A549 (cell line): ENCODE data around the gene HOGA1. TPM values are rescaled to one million over a fixed set of nuclear protein-coding genes. Genes with fewer than 3 reads are reported as not detected.

Source experiments
- ATAC-seq, 2 experiments: fragments of 200-7000 bp in 1 of 2; fragments of >200 bp in 1 of 2; cut with Nextera tagmentation in 1 of 2; cut with Tn5 transposase in 1 of 2; 3 replicates each; pipeline versions ENCODE4 v1.8.0 to v1.9.1; 2018 to 2020; ENCODE audit warnings: mild to moderate bottlenecking in 1 of 2, moderate library complexity in 1 of 2
- CTCF ChIA-PET: fragments of 300-600 bp; sonication (Branson Sonifier 250); formaldehyde crosslinking; extraction: SDS; loops from one replicate; lab custom pipeline; 2021; ENCODE audit warnings: antibody characterized with exemption, inconsistent platforms; lab: Yijun Ruan, JAX
- POLR2A ChIA-PET: fragments of 350-600 bp; formaldehyde crosslinking; extraction: SDS; loops from one replicate; lab custom pipeline; 2021; ENCODE audit warnings: antibody characterized with exemption, inconsistent platforms; lab: Yijun Ruan, JAX
- DNase-seq, 2 experiments: peaks; one replicate each; pipeline versions ENCODE4 v3.0.0 to v3.0.0-alpha.2; 2011 to 2016; ENCODE audit warnings: low read depth in 1 of 2, low spot score in 1 of 2
- FAIRE-seq: peaks from 2 replicates; lab custom pipeline; 2011; peaks lifted over from hg19 to GRCh38; lab: Jason Lieb, UNC
- H3K27ac ChIP-seq, 2 experiments: fragments of >200 bp; sonication (Bioruptor Twin); formaldehyde crosslinking; 3 replicates each; pipeline ENCODE4 v1.5.1; 2016 to 2017
- H3K4me1 ChIP-seq: fragments of >200 bp; sonication (Bioruptor Twin); formaldehyde crosslinking; 3 replicates; pipeline ENCODE4 v1.6.1; 2016
- H3K4me2 ChIP-seq: fragments of >200 bp; sonication (Bioruptor Twin); formaldehyde crosslinking; 3 replicates; pipeline ENCODE4 v1.6.1; 2016
- H3K4me3 ChIP-seq: fragments of >200 bp; sonication (Bioruptor Twin); formaldehyde crosslinking; 3 replicates; pipeline ENCODE4 v1.5.1; 2016
- H3K9me3 ChIP-seq: fragments of >200 bp; sonication (Bioruptor Twin); formaldehyde crosslinking; 3 replicates; pipeline ENCODE4 v1.6.1; 2016
- ATOH8 ChIP-seq: fragments of 250-450 bp; sonication (Bioruptor Pico); IDR thresholded peaks from 2 replicates; pipeline ENCODE4 v1.5.0; 2020; ENCODE audit warnings: low read depth, mild to moderate bottlenecking, moderate library complexity
- BHLHE40 ChIP-seq: IDR thresholded peaks from 2 replicates; pipeline ENCODE4 v1.6.1; 2012; ENCODE audit warnings: low read depth, low read length, inconsistent platforms
- CBX2 ChIP-seq: fragments of 200-600 bp; sonication (generic); IDR thresholded peaks from 2 replicates; pipeline ENCODE4 v1.6.1; 2016; ENCODE audit warnings: low read depth, mild to moderate bottlenecking, borderline replicate concordance
- CHD2 ChIP-seq: fragments of 150-350 bp; IDR thresholded peaks from 2 replicates; pipeline ENCODE4 v1.6.1; 2014; ENCODE audit warnings: low read length; ENCODE audit not compliant: partially characterized antibody
- CHD4 ChIP-seq: fragments of 200-600 bp; sonication (generic); IDR thresholded peaks from 2 replicates; pipeline ENCODE4 v1.6.1; 2016; ENCODE audit warnings: antibody characterized with exemption, mild to moderate bottlenecking, borderline replicate concordance
- FOSB ChIP-seq: fragments of 250-450 bp; sonication (Bioruptor Pico); IDR thresholded peaks from 2 replicates; pipeline ENCODE4 v1.5.0; 2020; ENCODE audit warnings: mild to moderate bottlenecking, moderate library complexity
- FOXS1 ChIP-seq: fragments of 250-450 bp; sonication (Bioruptor Pico); IDR thresholded peaks from 2 replicates; pipeline ENCODE4 v1.5.0; 2020; ENCODE audit warnings: mild to moderate bottlenecking, moderate library complexity
- HDAC2 ChIP-seq: fragments of 200-600 bp; sonication (generic); IDR thresholded peaks from 2 replicates; pipeline ENCODE4 v1.6.1; 2016
- HOXB5 ChIP-seq: fragments of 250-450 bp; sonication (Bioruptor Pico); IDR thresholded peaks from 2 replicates; pipeline ENCODE4 v1.5.0; 2020; ENCODE audit warnings: mild to moderate bottlenecking, moderate library complexity
- MAX ChIP-seq: IDR thresholded peaks from 2 replicates; pipeline ENCODE4 v1.6.1; 2012
- MAZ ChIP-seq: fragments of 150-350 bp; IDR thresholded peaks from 2 replicates; pipeline ENCODE4 v1.6.1; 2014; ENCODE audit warnings: antibody characterized with exemption, low read depth, low read length, borderline replicate concordance
- NR3C1 ChIP-seq: fragments of >200 bp; sonication (Bioruptor Twin); formaldehyde crosslinking; IDR thresholded peaks from 3 replicates; pipeline ENCODE4 v1.6.1; 2017
- RAD21 ChIP-seq, 2 experiments: fragments of >200 bp in 1 of 2; sonication (Bioruptor Twin) in 1 of 2; formaldehyde crosslinking in 1 of 2; IDR thresholded peaks in 1 of 2; conservative IDR thresholded peaks in 1 of 2; 2 replicates in 1 of 2; 3 replicates in 1 of 2; pipeline ENCODE4 v1.6.1; 2012 to 2018; ENCODE audit warnings: inconsistent platforms in 1 of 2
- RFX5 ChIP-seq: fragments of 450-650 bp; IDR thresholded peaks from 2 replicates; pipeline ENCODE4 v1.7.1; 2014; ENCODE audit warnings: antibody characterized with exemption, mild to moderate bottlenecking, moderate library complexity
- WGBS: methylation state at CpG from one replicate; pipeline ENCODE4 v1.1.6; 2017; ENCODE audit errors: missing lambda C conversion rate; 5-methylcytosine and 5-hydroxymethylcytosine counted together
- polyA plus RNA-seq, 4 experiments: library from polyadenylated mRNA; depleted of rRNA in 3 of 4; stranded (reverse); fragments of >200 nt; fragmentation: RNase III in 1 of 4; extraction: RNeasy Plus Mini Kit Qiagen cat#74134 plus additional on column Dnase treatment in 1 of 4; gene quantifications; 2 replicates in 3 of 4; 3 replicates in 1 of 4; pipeline ENCODE4 v1.2.3, GENCODE V29; 2011 to 2017
- TF ChIP-seq, protein P1 (sequence below): fragments of 150-350 bp; IDR thresholded peaks from 2 replicates; pipeline ENCODE4 v1.6.1; 2014; ENCODE audit warnings: low read depth, mild to moderate bottlenecking, low read length
- TF ChIP-seq, protein P2 (sequence below): IDR thresholded peaks from 2 replicates; pipeline ENCODE4 v1.6.1; 2012; ENCODE audit warnings: low read depth, borderline replicate concordance
- TF ChIP-seq, protein P3 (sequence below): fragments of 200-600 bp; sonication (generic); IDR thresholded peaks from 2 replicates; pipeline ENCODE4 v1.6.1; 2016; ENCODE audit warnings: antibody characterized with exemption, mild to moderate bottlenecking, moderate library complexity
- TF ChIP-seq, protein P4 (sequence below): fragments of >200 bp; sonication (Bioruptor Twin); formaldehyde crosslinking; IDR thresholded peaks from 3 replicates; pipeline ENCODE4 v1.6.1; 2016

HOGA1 gene
- polyA plus RNA-seq, 2 of the 4 experiments (the other 2 are of a cell fraction): 2.0 to 3.1 TPM

DNA sequence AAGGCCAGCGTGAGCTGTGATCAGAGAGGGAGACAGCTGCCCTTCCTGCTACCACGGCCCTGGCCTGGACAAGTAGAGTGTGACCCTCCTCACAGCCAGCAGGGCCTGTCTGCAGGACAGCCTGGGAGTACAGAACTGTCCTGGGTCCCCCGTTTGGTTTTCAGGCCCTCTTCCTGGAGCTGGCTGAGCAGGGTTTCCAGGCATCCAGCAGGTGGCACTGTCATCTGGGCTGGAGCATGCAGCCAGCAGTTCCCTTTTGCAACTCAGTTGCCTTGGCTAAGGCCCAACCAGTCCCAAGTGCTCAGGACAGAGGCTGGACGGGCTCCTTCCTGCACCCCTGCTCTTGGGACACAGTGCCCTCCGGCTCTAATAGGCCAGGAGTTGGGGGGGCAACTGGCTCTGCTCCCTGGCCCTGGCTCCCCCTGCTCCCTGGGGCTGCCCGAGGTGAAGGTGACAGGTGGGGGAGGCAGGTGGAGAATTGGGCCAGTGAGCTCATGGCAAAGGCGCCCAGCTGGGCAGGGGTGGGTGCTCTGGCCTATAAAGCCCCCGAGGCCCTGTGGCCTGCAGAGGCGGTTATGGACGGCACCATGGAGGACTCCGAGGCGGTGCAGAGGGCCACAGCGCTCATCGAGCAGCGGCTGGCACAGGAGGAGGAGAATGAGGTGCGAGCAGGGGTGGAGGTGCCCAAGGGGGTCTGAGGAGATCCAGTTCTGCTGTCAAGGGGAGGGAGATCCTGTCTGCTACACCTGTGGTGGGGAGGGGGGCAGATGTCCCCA, 11.8 kb upstream of the HOGA1 start, which contains the start of gene ANKRD2 (continued):
- TF ChIP-seq, protein P1, sequence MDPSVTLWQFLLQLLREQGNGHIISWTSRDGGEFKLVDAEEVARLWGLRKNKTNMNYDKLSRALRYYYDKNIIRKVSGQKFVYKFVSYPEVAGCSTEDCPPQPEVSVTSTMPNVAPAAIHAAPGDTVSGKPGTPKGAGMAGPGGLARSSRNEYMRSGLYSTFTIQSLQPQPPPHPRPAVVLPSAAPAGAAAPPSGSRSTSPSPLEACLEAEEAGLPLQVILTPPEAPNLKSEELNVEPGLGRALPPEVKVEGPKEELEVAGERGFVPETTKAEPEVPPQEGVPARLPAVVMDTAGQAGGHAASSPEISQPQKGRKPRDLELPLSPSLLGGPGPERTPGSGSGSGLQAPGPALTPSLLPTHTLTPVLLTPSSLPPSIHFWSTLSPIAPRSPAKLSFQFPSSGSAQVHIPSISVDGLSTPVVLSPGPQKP: no peak
- TF ChIP-seq RAD21 (conservative IDR thresholded peaks at IDR 0.05 in 1 of 2, IDR thresholded peaks at IDR 0.05 in 1 of 2) (peak; percentile 95 to 96), FOSB (CRISPR knock-in tag) (no peak)

DNA sequence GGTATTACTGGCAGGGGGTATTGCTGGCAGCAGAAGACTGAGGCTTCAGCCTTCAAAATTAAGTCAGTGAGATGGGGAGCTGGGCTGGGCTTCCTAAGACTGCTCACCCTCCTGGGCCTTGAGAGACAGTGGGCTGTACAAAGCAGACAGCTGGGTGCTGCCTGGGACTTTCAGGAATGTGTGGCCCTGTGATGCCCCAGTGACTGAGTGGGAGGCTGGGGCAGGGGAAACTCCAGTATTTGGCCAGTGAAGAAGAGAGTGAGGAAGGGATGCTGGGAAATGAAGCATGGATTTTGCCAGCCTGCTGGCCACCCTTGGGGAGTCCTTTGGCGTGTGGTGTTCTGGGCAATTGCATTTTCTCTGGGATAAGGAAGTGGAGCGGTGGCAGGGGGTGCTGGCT, 11.2 kb upstream of the HOGA1 start:
- Histone ChIP-seq H3K4me1 (peaks cover 63% of the 10 kb centered on the region), H3K4me3 (no peak overlapping the region), H3K4me2 (peak overlapping the region; percentile 72), H3K27ac (peak overlapping the region; percentile 91 to 93), H3K9me3 (no peaks in the 10 kb centered on the region)
- POLR2A ChIA-PET: no interaction called here
- peak in 1 of 2 experiments; percentile 35 for DNase-seq
- no peak for FAIRE-seq
- CTCF ChIA-PET: interaction anchor here (0.6 to 33.8 kb wide), 28 partner anchors 16 to 165 kb away, joined by 3 to 1048 read pairs (median 9); partner anchors contain the start of genes AVPI1, C10orf62, HOGA1 and MORN4
- 98% methylated on average over 2 of the region's 2 CpGs for WGBS
- ATAC-seq: peak in 1 of 2 experiments; percentile 20; a peak in 3 of 6 replicates
- TF ChIP-seq, protein P2, sequence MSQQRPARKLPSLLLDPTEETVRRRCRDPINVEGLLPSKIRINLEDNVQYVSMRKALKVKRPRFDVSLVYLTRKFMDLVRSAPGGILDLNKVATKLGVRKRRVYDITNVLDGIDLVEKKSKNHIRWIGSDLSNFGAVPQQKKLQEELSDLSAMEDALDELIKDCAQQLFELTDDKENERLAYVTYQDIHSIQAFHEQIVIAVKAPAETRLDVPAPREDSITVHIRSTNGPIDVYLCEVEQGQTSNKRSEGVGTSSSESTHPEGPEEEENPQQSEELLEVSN: no peak
- TF ChIP-seq NR3C1: no peak
- TF ChIP-seq CBX2: no peak
- TF ChIP-seq, protein P1: no peak
- no peak for TF ChIP-seq RAD21 (conservative IDR thresholded peaks at IDR 0.05 in 1 of 2, IDR thresholded peaks at IDR 0.05 in 1 of 2)
- no peak for TF ChIP-seq FOXS1
- TF ChIP-seq RFX5: no peak
- TF ChIP-seq BHLHE40: no peak
- TF ChIP-seq CHD2: no peak
- TF ChIP-seq HDAC2: no peak
- no peak for TF ChIP-seq MAZ
- no peak for TF ChIP-seq ATOH8 (CRISPR knock-in tag)
- TF ChIP-seq CHD4: no peak
- TF ChIP-seq, protein P3, sequence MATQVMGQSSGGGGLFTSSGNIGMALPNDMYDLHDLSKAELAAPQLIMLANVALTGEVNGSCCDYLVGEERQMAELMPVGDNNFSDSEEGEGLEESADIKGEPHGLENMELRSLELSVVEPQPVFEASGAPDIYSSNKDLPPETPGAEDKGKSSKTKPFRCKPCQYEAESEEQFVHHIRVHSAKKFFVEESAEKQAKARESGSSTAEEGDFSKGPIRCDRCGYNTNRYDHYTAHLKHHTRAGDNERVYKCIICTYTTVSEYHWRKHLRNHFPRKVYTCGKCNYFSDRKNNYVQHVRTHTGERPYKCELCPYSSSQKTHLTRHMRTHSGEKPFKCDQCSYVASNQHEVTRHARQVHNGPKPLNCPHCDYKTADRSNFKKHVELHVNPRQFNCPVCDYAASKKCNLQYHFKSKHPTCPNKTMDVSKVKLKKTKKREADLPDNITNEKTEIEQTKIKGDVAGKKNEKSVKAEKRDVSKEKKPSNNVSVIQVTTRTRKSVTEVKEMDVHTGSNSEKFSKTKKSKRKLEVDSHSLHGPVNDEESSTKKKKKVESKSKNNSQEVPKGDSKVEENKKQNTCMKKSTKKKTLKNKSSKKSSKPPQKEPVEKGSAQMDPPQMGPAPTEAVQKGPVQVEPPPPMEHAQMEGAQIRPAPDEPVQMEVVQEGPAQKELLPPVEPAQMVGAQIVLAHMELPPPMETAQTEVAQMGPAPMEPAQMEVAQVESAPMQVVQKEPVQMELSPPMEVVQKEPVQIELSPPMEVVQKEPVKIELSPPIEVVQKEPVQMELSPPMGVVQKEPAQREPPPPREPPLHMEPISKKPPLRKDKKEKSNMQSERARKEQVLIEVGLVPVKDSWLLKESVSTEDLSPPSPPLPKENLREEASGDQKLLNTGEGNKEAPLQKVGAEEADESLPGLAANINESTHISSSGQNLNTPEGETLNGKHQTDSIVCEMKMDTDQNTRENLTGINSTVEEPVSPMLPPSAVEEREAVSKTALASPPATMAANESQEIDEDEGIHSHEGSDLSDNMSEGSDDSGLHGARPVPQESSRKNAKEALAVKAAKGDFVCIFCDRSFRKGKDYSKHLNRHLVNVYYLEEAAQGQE: no peak
- TF ChIP-seq, protein P4, sequence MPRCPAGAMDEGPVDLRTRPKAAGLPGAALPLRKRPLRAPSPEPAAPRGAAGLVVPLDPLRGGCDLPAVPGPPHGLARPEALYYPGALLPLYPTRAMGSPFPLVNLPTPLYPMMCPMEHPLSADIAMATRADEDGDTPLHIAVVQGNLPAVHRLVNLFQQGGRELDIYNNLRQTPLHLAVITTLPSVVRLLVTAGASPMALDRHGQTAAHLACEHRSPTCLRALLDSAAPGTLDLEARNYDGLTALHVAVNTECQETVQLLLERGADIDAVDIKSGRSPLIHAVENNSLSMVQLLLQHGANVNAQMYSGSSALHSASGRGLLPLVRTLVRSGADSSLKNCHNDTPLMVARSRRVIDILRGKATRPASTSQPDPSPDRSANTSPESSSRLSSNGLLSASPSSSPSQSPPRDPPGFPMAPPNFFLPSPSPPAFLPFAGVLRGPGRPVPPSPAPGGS: no peak
- TF ChIP-seq HOXB5 (CRISPR knock-in tag): no peak
- TF ChIP-seq MAX: no peak
